ENCODE results near the gene KRT33B. TPM values are rescaled to one million over a fixed set of nuclear protein-coding genes. Genes with fewer than 3 reads are reported as not detected.

The KRT33B gene
- total and polyA plus RNA-seq, 2 of the 8 experiments (the other 6 are each of a cell fraction or from before 2014, with no cell fraction given): not detected

GRCh38 chr17:41325611-41326010, 44.0 kb downstream of the KRT33B start:
- H3K79me1 ChIP-seq (ENCODE audit: low read depth, low read length): no peaks in the 10 kb centered on the region
- no peak overlapping the region for H2BK120ac ChIP-seq (replicated peaks; ENCODE audit: low read depth, low read length)
- H3K14ac ChIP-seq (ENCODE audit: insufficient read length): no peak overlapping the region
- H3K18ac ChIP-seq (ENCODE audit: extremely low read depth, low read length): no peak overlapping the region
- H2BK20ac ChIP-seq (ENCODE audit: low read length): no peak overlapping the region
- WGBS, 2 experiments (ENCODE audit: extremely low coverage in 1 of 2, insufficient coverage in 1 of 2, insufficient read length in 1 of 2, insufficient replicate concordance in 2 of 2, low coverage in 1 of 2, low lambda C conversion rate in 2 of 2, missing lambda C conversion rate in 1 of 2): 78% methylated on average over 4 of the region's 6 CpGs; no CpG with 5 or more reads in 1 of the 2 experiments
- H4K91ac ChIP-seq (replicated peaks; ENCODE audit: insufficient read length, low read length): no peak overlapping the region
- no peak for DNase-seq (ENCODE audit: low read depth in 1 of 2, low spot score in 2 of 2)
- no peak overlapping the region for H2BK5ac ChIP-seq (ENCODE audit: low read depth, low read length)
- no peak overlapping the region for H3K23ac ChIP-seq (ENCODE audit: insufficient read length)
- ChIA-PET POLR2A (ENCODE audit: partially characterized antibody) (no interaction called here), CTCF (ENCODE audit: partially characterized antibody) (interaction anchor here (1.7 kb wide), 1 partner anchor 463 kb away, joined by 4 read pairs; no protein-coding TSS in a partner anchor)
- no peaks in the 10 kb centered on the region for H3K27me3 ChIP-seq (replicated peaks in 1 of 4; ENCODE audit: control insufficient read depth in 3 of 4, extremely low read depth in 1 of 4, insufficient read depth in 3 of 4, low read length in 3 of 4)
- H3K4me3 ChIP-seq (ENCODE audit: extremely low read depth in 1 of 4, insufficient read depth in 2 of 4, low read depth in 3 of 4, low read length in 4 of 4): no peak overlapping the region
- no peaks in the 10 kb centered on the region for H3K9me3 ChIP-seq (ENCODE audit: insufficient read depth in 2 of 2, low read depth in 1 of 2, low read length in 1 of 2)
- no peaks in the 10 kb centered on the region; a peak in 1 of 7 replicates for H3K4me1 ChIP-seq (replicated peaks in 1 of 4; ENCODE audit: control insufficient read depth in 3 of 4, insufficient read depth in 4 of 4, low read length in 3 of 4)
- H2BK12ac ChIP-seq (ENCODE audit: low read depth, low read length): no peak overlapping the region
- H3K4me2 ChIP-seq (ENCODE audit: insufficient read depth in 1 of 2, low read depth in 2 of 2, low read length in 2 of 2): no peak overlapping the region
- no peaks in the 10 kb centered on the region for H4K20me1 ChIP-seq (replicated peaks in 1 of 2; ENCODE audit: control insufficient read depth in 1 of 2, insufficient read depth in 2 of 2, low read length in 2 of 2)
- H4K8ac ChIP-seq (ENCODE audit: extremely low read depth, insufficient read depth, low read length): no peak overlapping the region
- no peak overlapping the region for H2AK5ac ChIP-seq (ENCODE audit: low read depth, low read length)
- H2BK15ac ChIP-seq (ENCODE audit: low read length): no peak overlapping the region
- no peak overlapping the region for H4K5ac ChIP-seq (ENCODE audit: insufficient read length, low read depth, low read length)
- no peak overlapping the region for H2AFZ ChIP-seq (ENCODE audit: low read length)
- H3K36me3 ChIP-seq (ENCODE audit: control insufficient read depth in 2 of 4, insufficient read depth in 4 of 4, low read length in 3 of 4): no peaks in the 10 kb centered on the region
- no peaks in the 10 kb centered on the region for H3K79me2 ChIP-seq (ENCODE audit: control insufficient read depth in 1 of 2, insufficient read depth in 2 of 2, low read length in 2 of 2)
- H3K56ac ChIP-seq (replicated peaks; ENCODE audit: insufficient read length, low read depth, low read length): no peak overlapping the region
- no peaks in the 10 kb centered on the region for H3K23me2 ChIP-seq (ENCODE audit: low read depth, low read length)
- no peak for FAIRE-seq
- H3K9ac ChIP-seq (replicated peaks in 1 of 4; ENCODE audit: extremely low read depth in 1 of 4, low read depth in 3 of 4, low read length in 3 of 4): no peak overlapping the region
- H3K27ac ChIP-seq (ENCODE audit: low read depth, low read length): no peak overlapping the region
- H3K4ac ChIP-seq (replicated peaks; ENCODE audit: insufficient read length, low read depth, low read length): no peak overlapping the region
